Measurements from ENCODE around the gene NUP160.
A peak's percentile ranks its signal among the peaks of the same experiment; 100 is the strongest.
"Not testable (repeated sequence)": the region's sequence is repeated elsewhere in the genome, so short reads cannot be mapped to it uniquely, and the experiment has no call there.

Gene NUP160

GRCh38 chr11:47790017-47790416, 58.1 kb downstream of the NUP160 start:
- DNase-seq: not testable (repeated sequence)

- no peak for DNase-seq
Measured at GRCh38 chr11:47788181-47788580, 60.0 kb downstream of the NUP160 start.

GRCh38 chr11:47786373-47786772, 61.8 kb downstream of the NUP160 start:
- DNase-seq: no peak

- DNase-seq: no peak
Measured at GRCh38 chr11:47784785-47785381, 63.3 kb downstream of the NUP160 start.

GRCh38 chr11:47783087-47783610, 65.0 kb downstream of the NUP160 start:
- DNase-seq: peak; percentile 48

GRCh38 chr11:47778878-47779483, 69.2 kb downstream of the NUP160 start:
- DNase-seq: no peak

GRCh38 chr11:47775240-47775869, 72.8 kb downstream of the NUP160 start:
- no peak for DNase-seq

GRCh38 chr11:47773882-47774281, 74.3 kb downstream of the NUP160 start:
- DNase-seq: no peak

GRCh38 chr11:47769556-47769955, 78.6 kb downstream of the NUP160 start:
- not testable (repeated sequence) for DNase-seq

- DNase-seq: peak; percentile 78
Measured at GRCh38 chr11:47768101-47768612, 80.0 kb downstream of the NUP160 start.

GRCh38 chr11:47766509-47767227, 81.5 kb downstream of the NUP160 start:
- no peak for DNase-seq

- DNase-seq: no peak
Measured at GRCh38 chr11:47765086-47765485, 83.1 kb downstream of the NUP160 start.

- not testable (repeated sequence) for DNase-seq
Measured at GRCh38 chr11:47759291-47759690, 88.9 kb downstream of the NUP160 start.

- DNase-seq: no peak
Measured at GRCh38 chr11:47756208-47756607, 91.9 kb downstream of the NUP160 start.

- DNase-seq: no peak
Measured at GRCh38 chr11:47750725-47751124, 97.4 kb downstream of the NUP160 start.

- not testable (repeated sequence) for DNase-seq
Measured at GRCh38 chr11:47742494-47742893, 105.7 kb downstream of the NUP160 start.

- not testable (repeated sequence) for DNase-seq
Measured at GRCh38 chr11:47737817-47738216, 110.3 kb downstream of the NUP160 start.

GRCh38 chr11:47732271-47732670, 115.9 kb downstream of the NUP160 start:
- DNase-seq: no peak

GRCh38 chr11:47731475-47731874, 116.7 kb downstream of the NUP160 start:
- no peak for DNase-seq
